Pulmonary artery endothelial cell (primary cell): ENCODE data around the gene OR1F1. TPM values are rescaled to one million over a fixed set of nuclear protein-coding genes. Genes with fewer than 3 reads are reported as not detected.
"Not testable (repeated sequence)": the region's sequence is repeated elsewhere in the genome, so short reads cannot be mapped to it uniquely, and the experiment has no call there.

Source experiments
- DNase-seq: peaks from one replicate; pipeline ENCODE4 v3.0.0-alpha.2; 2011; ENCODE audit warnings: low read depth, low spot score
- total RNA-seq: library from RNA; depleted of rRNA; stranded (reverse); fragments of >200 nt; gene quantifications from 2 replicates; pipeline ENCODE4 v1.2.3, GENCODE V29; 2014

OR1F1 gene
- total RNA-seq, 1 donor from 2014 or later, result 0.13 TPM

DNA sequence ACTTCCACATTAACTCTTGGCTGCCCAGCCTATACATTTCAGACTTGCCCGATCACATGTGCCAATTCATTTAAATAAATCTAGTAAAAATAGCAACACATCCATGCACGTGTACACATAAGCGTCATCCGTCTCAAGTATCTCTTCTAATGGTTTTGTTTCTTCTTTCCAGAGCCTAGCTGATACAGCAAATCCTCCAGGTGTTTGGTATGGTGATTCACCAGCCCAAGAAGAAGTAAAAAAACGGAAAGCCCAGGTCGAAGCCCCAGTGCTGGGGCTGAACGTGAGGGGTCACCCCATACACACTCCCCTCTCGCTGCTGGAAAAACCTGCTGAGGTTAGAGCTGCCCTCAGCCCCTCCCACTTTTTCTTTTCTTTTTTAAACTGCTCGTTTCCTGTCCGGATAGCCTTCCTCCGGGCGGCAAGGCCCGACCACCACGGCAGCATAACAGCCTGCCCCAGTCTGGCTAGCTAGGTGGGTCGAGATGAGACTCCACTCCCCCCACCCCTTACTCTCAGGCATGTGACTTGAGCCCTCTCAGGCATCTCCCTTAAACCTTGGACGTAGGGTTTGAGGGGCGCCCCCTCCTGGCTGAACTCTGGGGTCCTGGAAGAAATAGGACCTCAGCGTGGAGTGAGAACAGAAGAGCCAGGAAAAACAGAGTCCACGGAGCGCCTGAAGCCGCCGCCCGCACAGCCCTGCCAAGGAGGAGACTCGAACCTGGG is 13.9 kb upstream of the OR1F1 start:
- no peak for DNase-seq

DNA sequence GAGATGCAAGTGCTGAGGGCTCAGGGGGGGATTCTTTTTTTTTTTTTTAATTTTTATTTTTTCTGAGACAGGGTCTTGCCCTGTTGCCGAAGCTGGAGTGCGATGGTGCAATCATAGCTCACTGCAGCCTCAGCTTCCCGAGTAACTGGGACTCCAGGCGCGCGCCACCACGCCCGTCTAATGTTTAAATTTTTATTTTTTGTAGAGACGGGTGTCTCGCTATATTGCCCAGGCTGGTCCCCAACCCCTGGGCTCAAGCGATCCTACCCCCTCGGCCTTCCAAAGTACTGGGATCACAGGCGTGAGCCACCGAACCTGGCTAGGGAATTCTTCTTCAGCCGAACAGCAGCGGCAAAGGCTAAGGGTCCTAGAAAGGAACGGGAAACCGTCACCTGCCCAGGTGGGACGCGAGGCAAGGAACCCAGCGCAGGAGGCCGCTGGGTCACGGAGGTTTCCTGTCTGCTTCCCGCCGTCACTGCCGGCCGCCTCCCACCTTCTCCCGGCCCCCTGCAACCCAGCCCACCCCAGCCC is 13.3 kb upstream of the OR1F1 start:
- no peak for DNase-seq

- no peak for DNase-seq
These were observed 12.6 kb upstream of the OR1F1 start for GRCh38 chr16:3175157-3176093.

GRCh38 chr16:3179651-3180050 is 8.4 kb upstream of the OR1F1 start:
- DNase-seq, result no peak

GRCh38 chr16:3180445-3180878 is 7.5 kb upstream of the OR1F1 start:
- no peak for DNase-seq

GRCh38 chr16:3182293-3182607 is 5.8 kb upstream of the OR1F1 start:
- not testable (repeated sequence) for DNase-seq

- DNase-seq, result no peak
These were observed 5.2 kb upstream of the OR1F1 start for GRCh38 chr16:3182608-3183444.

DNA sequence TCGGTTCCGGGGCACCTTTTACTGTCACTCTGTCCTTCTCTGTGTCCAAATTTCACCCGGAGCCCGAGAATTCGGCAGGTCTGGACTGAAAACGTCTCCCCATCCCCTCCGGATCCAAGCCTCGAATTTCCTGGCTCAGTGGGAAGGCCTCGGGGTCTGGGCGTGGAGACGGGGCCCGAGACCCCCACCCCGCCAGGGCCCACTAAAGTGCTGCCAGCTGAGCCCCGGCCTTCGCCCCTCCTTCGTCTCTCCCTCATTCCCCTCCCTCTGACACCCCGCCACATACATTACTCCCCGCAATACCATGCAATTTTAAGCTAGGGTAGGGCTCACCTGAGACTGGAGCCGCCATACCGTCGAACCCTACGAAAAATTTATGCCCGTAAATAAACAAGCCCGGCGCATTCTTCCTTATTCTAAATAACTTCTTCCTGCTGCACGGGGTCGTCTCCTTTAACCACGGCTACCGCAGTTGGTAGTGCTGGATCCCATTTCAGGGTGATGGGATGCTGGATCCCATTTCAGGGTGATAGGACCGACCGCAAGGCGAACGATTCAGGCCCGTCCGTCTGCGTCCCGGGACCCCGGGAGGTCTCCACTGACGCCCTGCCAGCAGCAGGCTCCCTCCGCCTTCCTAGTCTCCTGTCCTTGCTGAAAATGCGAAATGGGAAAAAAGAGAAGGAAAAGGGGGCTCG is 4.4 kb upstream of the OR1F1 start:
- DNase-seq, result no peak

GRCh38 chr16:3186946-3187690 is 886 bp upstream of the OR1F1 start:
- DNase-seq, result no peak

GRCh38 chr16:3188675-3188924 is 596 bp downstream of the OR1F1 start:
- DNase-seq, result no peak

GRCh38 chr16:3188925-3189825 is 1.2 kb downstream of the OR1F1 start:
- no peak for DNase-seq

GRCh38 chr16:3189869-3190268 is 1.9 kb downstream of the OR1F1 start:
- DNase-seq, result no peak

DNA sequence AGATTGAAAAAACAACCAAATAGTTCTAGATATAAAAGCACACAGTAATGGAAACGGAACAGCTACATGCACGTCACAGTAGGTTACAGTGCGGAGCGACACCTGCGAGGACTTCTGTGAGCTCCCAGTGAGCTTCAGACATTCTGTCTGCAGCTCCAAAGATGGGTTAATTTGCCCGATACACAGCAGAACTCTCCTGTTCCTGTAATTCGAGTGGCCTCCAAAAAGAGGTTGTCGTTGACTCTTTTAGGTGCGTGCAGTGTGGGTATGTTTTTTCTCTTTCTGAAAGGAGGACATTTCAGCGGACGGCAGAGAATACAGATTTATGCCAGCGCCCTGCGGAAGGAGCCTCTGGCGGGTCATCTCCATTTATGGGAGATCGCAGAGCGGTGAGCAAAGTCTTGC is 2.9 kb downstream of the OR1F1 start:
- no peak for DNase-seq

- DNase-seq, result no peak
These were observed 4.5 kb downstream of the OR1F1 start for GRCh38 chr16:3192476-3193019.

DNA sequence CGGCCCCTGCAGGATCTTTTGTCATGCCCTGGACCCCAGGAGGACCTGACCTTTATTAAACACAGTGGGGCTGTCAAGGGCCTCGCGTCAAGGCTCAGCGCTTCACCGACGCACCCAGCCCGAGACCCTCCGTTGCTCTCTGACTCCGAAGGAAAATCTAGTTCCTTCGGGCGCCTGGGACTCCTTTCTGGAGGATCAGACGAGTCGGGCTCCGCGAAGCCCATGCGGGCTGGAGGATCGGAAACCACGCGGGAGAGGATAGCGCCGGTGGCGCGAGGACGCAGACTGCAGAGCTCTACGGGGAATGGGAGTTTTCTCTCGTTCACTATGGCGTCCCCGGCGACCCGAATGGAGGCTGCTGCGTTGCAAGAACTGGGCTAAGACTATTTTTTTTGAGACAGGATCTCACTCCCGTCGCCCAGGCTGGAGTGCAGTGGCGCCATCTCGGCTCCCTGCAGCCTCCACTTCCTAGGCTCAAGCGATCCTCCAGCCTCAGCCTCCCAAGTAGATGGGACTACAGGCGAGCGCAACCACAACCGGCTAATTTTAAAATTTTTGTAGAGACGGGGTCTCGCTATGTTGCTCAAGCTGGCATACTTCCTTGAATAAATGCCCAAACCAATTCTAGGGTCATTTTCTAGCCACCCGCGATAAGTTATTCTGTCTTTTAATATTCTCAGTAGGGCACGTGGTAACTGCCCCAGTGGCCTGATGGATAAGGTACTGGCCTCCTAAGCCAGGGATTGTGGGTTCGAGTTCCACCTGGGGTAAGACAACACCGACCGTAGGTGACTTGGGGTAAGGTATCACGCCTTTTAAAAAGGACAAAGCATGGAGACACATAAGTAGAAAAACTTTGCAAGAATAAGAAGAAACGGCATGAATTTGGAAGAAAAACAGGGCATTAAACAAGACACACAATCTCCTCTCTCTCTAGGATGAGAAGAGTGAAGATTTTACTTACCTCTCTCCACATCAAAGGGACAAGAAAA is 5.5 kb downstream of the OR1F1 start:
- DNase-seq, result no peak

- no peak for DNase-seq
These were observed 6.8 kb downstream of the OR1F1 start for GRCh38 chr16:3194792-3195191.

- no peak for DNase-seq
These were observed 8.0 kb downstream of the OR1F1 start for GRCh38 chr16:3195975-3196374.
